Islet of Langerhans (tissue), 1 donor: Measurements from ENCODE around the gene ZNF134.

ENCODE experiments used
- FAIRE-seq: peaks from one replicate; lab custom pipeline; 2011; peaks lifted over from hg19 to GRCh38; lab: Jason Lieb, UNC

ZNF134 gene

GRCh38 chr19:57641715-57642234 lies 27.7 kb downstream of the ZNF134 start:
- no peak for FAIRE-seq

DNA sequence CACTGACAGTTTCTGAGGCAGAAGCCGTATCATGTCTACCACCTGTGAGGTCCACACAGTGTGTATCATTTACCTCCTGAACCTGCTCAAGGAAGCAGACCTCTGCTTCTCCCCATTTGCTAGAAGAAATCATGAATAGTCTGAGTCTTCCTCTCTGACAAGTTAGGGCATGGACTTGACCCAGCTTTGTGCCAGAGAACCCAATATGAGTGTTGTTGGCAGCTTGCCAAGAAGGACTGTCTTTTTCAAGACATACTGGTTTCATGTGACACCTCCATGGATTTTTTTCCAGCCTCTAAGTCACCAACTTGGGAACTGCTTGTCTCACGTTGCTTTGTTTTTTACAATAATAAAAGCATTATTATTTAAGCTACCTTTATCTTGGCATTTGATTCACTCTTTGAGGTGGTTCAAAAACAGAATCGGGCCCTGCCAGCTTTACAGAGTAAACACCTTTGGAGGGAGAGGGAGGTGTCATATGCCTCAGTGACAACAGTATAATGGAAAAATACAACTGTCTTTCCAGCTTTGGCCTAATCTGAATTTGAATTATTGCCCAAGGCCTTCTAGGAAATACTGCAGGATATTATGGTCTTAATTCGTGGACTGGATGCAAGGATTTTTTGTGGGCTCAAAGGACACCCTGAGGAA lies 28.5 kb downstream of the ZNF134 start:
- FAIRE-seq, result no peak

- FAIRE-seq, result no peak
Measured at GRCh38 chr19:57643734-57644133, 29.7 kb downstream of the ZNF134 start.

GRCh38 chr19:57648331-57649003 lies 34.4 kb downstream of the ZNF134 start:
- FAIRE-seq, result no peak

DNA sequence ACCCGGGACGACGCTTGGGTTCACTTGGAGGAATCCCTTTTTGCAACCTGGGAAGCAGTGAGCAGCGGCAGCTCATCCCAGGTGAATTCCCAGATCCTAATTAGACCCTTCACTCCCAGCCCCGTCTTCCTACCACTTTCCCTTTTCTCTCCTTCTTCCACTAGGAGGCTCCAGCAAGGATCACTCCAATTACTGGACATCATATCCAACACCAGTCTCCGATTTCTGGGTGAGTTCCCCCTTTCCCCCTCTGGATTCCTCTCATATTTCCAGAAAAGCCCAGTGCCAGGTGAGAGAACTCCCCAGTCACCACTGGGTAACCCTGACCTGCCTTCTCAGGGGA lies 37.6 kb downstream of the ZNF134 start:
- FAIRE-seq, result no peak

- FAIRE-seq, result no peak
Measured at GRCh38 chr19:57653689-57654088, 39.6 kb downstream of the ZNF134 start.

DNA sequence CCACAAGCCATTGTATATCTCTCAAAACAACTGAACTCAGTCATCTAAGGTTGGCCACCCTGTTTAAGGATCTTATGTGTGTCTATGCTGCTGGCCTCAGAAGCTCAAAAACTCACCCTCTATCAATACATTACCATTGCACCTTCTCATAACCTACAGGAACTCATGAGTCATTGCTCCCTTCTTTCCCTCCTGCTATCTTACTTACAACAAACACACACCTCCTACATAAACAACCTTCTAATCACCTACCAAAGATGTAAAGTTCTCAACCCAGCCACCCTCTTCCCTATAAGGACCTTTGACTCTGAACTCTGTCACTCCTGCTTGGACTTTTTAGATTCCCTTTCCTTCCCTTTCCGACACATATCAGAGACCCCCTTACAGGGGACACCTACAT lies 41.4 kb downstream of the ZNF134 start:
- no peak for FAIRE-seq

GRCh38 chr19:57656346-57656745 lies 42.3 kb downstream of the ZNF134 start:
- FAIRE-seq, result no peak

GRCh38 chr19:57664269-57665127 lies 50.5 kb downstream of the ZNF134 start:
- no peak for FAIRE-seq

GRCh38 chr19:57665261-57665806 lies 51.3 kb downstream of the ZNF134 start:
- no peak for FAIRE-seq

DNA sequence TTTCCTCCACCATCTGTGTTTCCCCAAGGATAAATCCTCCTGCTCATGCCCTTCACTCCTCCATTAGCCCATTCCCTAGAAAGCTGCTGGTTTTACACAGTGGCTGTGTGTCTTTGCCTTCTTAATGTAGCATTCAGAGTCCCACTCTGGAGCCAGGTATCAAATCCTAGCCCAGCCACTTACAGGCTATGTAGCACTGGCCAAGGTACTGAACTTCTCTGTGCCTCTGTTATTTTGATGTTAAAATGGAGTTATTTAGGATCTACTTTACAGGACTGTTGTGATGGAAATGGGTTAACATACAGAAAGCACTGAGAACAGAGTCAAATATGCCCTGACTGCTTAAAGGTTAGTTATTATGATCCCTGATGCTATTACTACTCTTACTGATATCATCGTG lies 53.2 kb downstream of the ZNF134 start:
- FAIRE-seq, result no peak

GRCh38 chr19:57668635-57669034 lies 54.6 kb downstream of the ZNF134 start, which contains the start of gene ZSCAN4:
Gene ZSCAN4 (plus strand): TSS chr19:57668935. CDS start chr19:57676146, 7,211 bp downstream.
- no peak for FAIRE-seq

GRCh38 chr19:57671124-57671895 lies 57.3 kb downstream of the ZNF134 start:
- no peak for FAIRE-seq

- no peak for FAIRE-seq
Measured at GRCh38 chr19:57672466-57672865, 58.4 kb downstream of the ZNF134 start.
